Measurements from ENCODE around the gene SHC4. TPM values are rescaled to one million over a fixed set of nuclear protein-coding genes. Genes with fewer than 3 reads are reported as not detected.

The SHC4 gene
- total RNA-seq, 1 donor from 2014 or later, result 4.2 TPM

DNA sequence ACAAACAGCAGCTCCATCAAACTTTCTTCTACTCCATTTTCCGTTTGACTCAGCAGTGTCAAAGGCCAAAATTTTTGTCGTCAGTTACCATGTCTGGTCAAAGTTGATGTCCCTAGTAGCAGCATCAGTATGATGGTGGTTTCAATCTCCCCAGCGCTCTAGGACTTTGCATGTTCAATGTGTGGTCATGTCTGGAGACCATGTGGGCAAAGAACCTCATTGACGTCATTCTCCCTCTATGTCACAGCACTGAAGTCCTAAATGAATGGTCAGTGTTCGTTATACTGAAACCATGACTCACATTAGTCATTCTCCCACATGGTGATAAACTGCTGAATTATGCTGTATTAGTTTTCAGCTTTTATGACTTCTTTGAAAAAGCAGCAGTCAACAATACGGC is 23.2 kb downstream of the SHC4 start:
- peak; percentile 76 for DNase-seq (ENCODE audit: low read depth)
- no peak overlapping the region for H3K4me3 ChIP-seq (ENCODE audit: low read depth, low read length)
- TF ChIP-seq, protein P1, sequence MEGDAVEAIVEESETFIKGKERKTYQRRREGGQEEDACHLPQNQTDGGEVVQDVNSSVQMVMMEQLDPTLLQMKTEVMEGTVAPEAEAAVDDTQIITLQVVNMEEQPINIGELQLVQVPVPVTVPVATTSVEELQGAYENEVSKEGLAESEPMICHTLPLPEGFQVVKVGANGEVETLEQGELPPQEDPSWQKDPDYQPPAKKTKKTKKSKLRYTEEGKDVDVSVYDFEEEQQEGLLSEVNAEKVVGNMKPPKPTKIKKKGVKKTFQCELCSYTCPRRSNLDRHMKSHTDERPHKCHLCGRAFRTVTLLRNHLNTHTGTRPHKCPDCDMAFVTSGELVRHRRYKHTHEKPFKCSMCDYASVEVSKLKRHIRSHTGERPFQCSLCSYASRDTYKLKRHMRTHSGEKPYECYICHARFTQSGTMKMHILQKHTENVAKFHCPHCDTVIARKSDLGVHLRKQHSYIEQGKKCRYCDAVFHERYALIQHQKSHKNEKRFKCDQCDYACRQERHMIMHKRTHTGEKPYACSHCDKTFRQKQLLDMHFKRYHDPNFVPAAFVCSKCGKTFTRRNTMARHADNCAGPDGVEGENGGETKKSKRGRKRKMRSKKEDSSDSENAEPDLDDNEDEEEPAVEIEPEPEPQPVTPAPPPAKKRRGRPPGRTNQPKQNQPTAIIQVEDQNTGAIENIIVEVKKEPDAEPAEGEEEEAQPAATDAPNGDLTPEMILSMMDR (IDR thresholded peaks at IDR 0.05; ENCODE audit: insufficient read depth, low read length, poor library complexity, severe bottlenecking), result no peak

DNA sequence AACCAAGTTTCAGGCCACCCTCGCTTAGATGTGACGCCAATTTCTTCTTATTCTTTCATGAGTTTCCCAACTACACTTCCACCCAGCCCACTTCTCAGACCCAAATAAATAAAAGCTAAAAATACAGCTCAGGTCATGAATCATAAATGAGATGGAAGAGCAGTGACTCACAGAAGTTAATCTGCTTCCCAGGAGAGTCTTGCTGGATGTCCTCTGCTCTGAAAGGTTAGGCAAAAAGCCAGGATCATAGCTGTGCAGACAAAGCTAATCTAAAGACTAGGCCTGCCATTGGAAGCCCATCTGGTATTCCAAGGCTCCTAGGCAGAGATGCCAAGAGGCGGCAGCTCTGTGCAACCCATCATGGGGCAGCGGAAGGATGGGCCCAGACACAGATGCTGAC is 24.1 kb downstream of the SHC4 start:
- Histone ChIP-seq H3K4me3 (ENCODE audit: low read depth, low read length) (no peak overlapping the region), H3K36me3 (ENCODE audit: control insufficient read depth, insufficient read depth, low read length) (no peaks in the 10 kb centered on the region), H3K27me3 (ENCODE audit: control insufficient read depth, insufficient read depth, low read length) (no peaks in the 10 kb centered on the region)
- TF ChIP-seq, protein P1 (IDR thresholded peaks at IDR 0.05; ENCODE audit: insufficient read depth, low read length, poor library complexity, severe bottlenecking), result no peak
- peak; percentile 56 for DNase-seq (ENCODE audit: low read depth)

More for the DNA sequence above, 23.2 kb downstream of the SHC4 start:
- H3K36me3 ChIP-seq (ENCODE audit: control insufficient read depth, insufficient read depth, low read length), result no peaks in the 10 kb centered on the region
- no peaks in the 10 kb centered on the region for H3K27me3 ChIP-seq (ENCODE audit: control insufficient read depth, insufficient read depth, low read length)

DNA sequence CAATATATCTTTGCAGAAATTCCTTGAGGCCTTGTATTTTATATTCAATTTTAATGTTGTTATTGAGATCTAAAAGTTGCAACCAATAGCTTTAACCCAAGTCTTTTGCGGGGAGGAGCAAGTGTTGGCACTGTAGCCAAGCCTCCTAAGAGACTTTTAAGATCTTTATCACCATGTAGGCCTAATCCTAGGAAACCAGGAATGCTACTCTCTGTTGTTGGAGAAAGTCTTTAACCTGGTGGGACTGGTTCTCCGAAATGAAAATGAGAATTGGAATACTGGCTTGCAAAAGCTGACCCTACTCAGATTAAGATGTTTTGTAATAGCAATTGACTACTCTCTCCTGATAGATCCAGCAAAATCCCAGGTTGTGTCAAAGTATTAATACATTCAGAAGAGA is 25.8 kb downstream of the SHC4 start:
- no peaks in the 10 kb centered on the region for H3K27me3 ChIP-seq (ENCODE audit: control insufficient read depth, insufficient read depth, low read length)
- no peaks in the 10 kb centered on the region for H3K36me3 ChIP-seq (ENCODE audit: control insufficient read depth, insufficient read depth, low read length)
- no peak overlapping the region for H3K4me3 ChIP-seq (ENCODE audit: low read depth, low read length)
- DNase-seq (ENCODE audit: low read depth), result no peak
- TF ChIP-seq, protein P1 (IDR thresholded peaks at IDR 0.05; ENCODE audit: insufficient read depth, low read length, poor library complexity, severe bottlenecking), result no peak

DNA sequence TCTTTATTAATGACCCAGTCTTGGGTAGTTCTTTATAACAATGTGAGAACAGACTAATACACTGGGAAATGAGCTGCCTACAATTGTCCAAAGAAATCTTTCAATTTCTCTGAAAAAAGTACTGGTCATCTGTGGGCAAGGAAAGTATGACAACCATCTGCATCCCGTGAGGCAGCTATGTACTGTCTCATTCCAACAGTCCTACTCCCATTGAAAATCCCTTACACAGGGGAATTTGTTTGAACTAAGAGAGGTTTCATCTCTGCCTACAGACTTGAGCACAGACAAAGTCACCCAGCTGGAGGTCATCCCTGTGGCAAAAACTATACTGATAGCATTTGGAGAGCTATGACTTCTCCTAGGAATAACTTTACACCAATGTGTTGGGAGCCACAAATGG is 27.1 kb downstream of the SHC4 start:
- Histone ChIP-seq H3K4me3 (ENCODE audit: low read depth, low read length) (no peak overlapping the region), H3K27me3 (ENCODE audit: control insufficient read depth, insufficient read depth, low read length) (no peaks in the 10 kb centered on the region), H3K36me3 (ENCODE audit: control insufficient read depth, insufficient read depth, low read length) (no peaks in the 10 kb centered on the region)
- TF ChIP-seq, protein P1 (IDR thresholded peaks at IDR 0.05; ENCODE audit: insufficient read depth, low read length, poor library complexity, severe bottlenecking), result no peak
- DNase-seq (ENCODE audit: low read depth), result no peak

DNA sequence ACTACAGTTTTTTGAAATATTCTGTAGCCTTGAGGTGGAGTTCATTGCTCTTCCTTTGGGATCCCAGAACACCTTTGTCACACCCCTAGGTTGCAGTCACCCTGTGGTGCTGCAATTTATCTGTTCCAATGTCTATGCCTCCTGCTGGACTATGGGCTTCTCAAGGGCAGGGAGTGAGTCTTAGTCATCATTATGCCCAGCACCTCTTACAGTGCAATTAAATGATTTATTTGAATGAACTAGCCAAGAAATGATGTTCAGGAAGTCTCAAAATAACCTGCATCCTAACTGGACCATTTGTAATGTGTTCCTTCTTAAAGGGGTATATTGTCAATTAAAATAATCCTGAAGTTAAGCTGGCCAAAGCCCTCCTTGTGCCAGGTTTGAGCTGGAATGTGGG is 28.5 kb downstream of the SHC4 start:
- no peak overlapping the region for H3K4me3 ChIP-seq (ENCODE audit: low read depth, low read length)
- DNase-seq (ENCODE audit: low read depth), result no peak
- H3K36me3 ChIP-seq (ENCODE audit: control insufficient read depth, insufficient read depth, low read length), result no peaks in the 10 kb centered on the region
- TF ChIP-seq, protein P1 (IDR thresholded peaks at IDR 0.05; ENCODE audit: insufficient read depth, low read length, poor library complexity, severe bottlenecking), result no peak
- no peaks in the 10 kb centered on the region for H3K27me3 ChIP-seq (ENCODE audit: control insufficient read depth, insufficient read depth, low read length)

DNA sequence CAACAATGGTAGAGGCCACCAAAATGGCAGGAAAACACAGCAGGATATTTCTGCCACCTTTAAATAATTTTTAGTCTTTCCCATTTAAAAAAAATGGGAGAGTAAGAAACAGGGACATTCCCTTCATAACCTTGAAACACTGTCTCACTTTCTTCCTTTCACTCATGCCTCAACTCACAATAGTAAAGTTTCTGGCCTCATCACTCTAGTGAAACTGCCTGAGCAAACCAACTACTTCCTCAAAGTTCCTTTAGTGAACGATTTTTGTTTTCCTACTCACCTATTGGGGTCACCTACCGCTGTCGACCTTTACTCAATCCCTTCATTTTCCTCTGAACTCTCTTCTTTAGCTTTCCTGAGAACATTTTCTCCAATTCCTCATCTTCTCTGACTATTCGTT is 33.0 kb downstream of the SHC4 start:
- Histone ChIP-seq H3K36me3 (ENCODE audit: control insufficient read depth, insufficient read depth, low read length) (no peaks in the 10 kb centered on the region), H3K27me3 (ENCODE audit: control insufficient read depth, insufficient read depth, low read length) (no peaks in the 10 kb centered on the region), H3K4me3 (ENCODE audit: low read depth, low read length) (no peak overlapping the region)
- TF ChIP-seq, protein P1 (IDR thresholded peaks at IDR 0.05; ENCODE audit: insufficient read depth, low read length, poor library complexity, severe bottlenecking), result no peak
- no peak for DNase-seq (ENCODE audit: low read depth)
